ENCODE measurements around the gene CACNA1I. TPM values are rescaled to one million over a fixed set of nuclear protein-coding genes. Genes with fewer than 3 reads are reported as not detected.
"Not testable (repeated sequence)": the region's sequence is repeated elsewhere in the genome, so short reads cannot be mapped to it uniquely, and the experiment has no call there.

CACNA1I gene
- total RNA-seq, 2 donors from 2014 or later, result 0.27 to 1.4 TPM

GRCh38 chr22:39732625-39733024 is 162.1 kb downstream of the CACNA1I start:
- no peak for ATAC-seq
- no peaks in the 10 kb centered on the region for H3K9me3 Mint-ChIP-seq
- H3K27ac Mint-ChIP-seq, result no peak overlapping the region
- no peaks in the 10 kb centered on the region for H3K36me3 Mint-ChIP-seq
- no peak for DNase-seq (ENCODE audit: low spot score in 2 of 2)

DNA sequence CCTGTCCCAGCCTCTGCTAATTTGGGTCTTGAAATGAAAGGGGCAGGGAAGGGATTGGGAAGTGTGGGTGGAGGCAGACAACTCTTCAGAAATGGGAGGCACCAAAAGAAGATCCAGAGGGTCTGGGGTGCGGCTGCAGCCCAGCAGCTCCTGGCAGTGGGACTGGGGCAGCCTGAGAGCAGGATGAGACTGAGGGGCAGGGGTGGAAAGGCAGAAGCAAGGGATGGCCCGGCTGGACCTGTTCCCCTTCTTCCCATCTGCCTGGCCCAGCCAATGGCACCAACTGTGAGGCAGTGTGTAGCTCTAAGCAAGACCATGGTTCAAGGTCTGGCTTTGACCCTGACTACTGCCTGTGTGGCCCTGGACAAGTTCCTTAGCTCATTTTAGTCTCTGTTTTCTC is 162.6 kb downstream of the CACNA1I start:
- no peaks in the 10 kb centered on the region for H3K9me3 Mint-ChIP-seq
- no peaks in the 10 kb centered on the region for H3K36me3 Mint-ChIP-seq
- no peak for DNase-seq (ENCODE audit: low spot score in 2 of 2)
- no peak overlapping the region for H3K27ac Mint-ChIP-seq
- no peak for ATAC-seq

- ATAC-seq; H3K36me3 Mint-ChIP-seq; H3K27ac Mint-ChIP-seq; DNase-seq (ENCODE audit: low spot score in 2 of 2); H3K9me3 Mint-ChIP-seq: not testable (repeated sequence)
Measured at GRCh38 chr22:39734046-39734445, 163.5 kb downstream of the CACNA1I start.

- ATAC-seq (no peak), DNase-seq (ENCODE audit: low spot score in 2 of 2) (no peak)
- H3K36me3 Mint-ChIP-seq, result peaks cover 0 to 5% of the 10 kb centered on the region in 2 donors
- H3K27ac Mint-ChIP-seq, result no peak overlapping the region
- peaks cover 0 to 4% of the 10 kb centered on the region in 2 donors for H3K9me3 Mint-ChIP-seq
Measured at GRCh38 chr22:39734866-39735265, 164.3 kb downstream of the CACNA1I start.

- no peak for ATAC-seq
- H3K36me3 Mint-ChIP-seq, result peaks cover 0 to 5% of the 10 kb centered on the region in 2 donors
- no peak overlapping the region for H3K27ac Mint-ChIP-seq
- H3K9me3 Mint-ChIP-seq, result peaks cover 0 to 4% of the 10 kb centered on the region in 2 donors
- DNase-seq (ENCODE audit: low spot score in 2 of 2), result no peak
Measured at GRCh38 chr22:39735776-39736175, 165.2 kb downstream of the CACNA1I start.

DNA sequence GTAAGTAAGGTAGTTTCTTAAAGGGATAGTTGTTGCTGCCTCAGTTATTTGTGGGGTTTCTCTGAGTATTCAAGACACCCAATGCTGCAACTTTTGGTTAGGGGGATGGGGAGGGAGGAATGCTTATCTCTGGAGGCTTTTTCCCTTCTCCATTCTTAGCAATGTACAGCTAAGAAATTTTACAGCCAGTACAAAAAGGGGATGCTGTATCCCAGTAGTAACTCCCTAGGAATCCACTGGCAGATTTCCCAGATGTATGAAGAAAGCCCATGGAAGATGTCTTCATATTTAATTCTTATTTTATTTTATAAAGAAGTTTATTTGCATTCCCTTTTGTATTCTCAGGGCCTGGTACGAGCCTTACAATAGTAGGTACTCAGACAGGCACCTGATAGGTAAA is 168.2 kb downstream of the CACNA1I start:
- H3K27ac Mint-ChIP-seq, result no peak overlapping the region

More for the DNA sequence above, 168.2 kb downstream of the CACNA1I start:
- H3K9me3 Mint-ChIP-seq, result peaks cover 0 to 4% of the 10 kb centered on the region in 2 donors
- ATAC-seq (no peak), DNase-seq (ENCODE audit: low spot score in 2 of 2) (no peak)
- peaks cover 0 to 5% of the 10 kb centered on the region in 2 donors for H3K36me3 Mint-ChIP-seq

Other genes starting within 250 kb of the CACNA1I start
- gene SYNGR1, start 220.8 kb upstream of the CACNA1I start, total RNA-seq, result 1 to 10 TPM in 1 of 2 donors, under 1 TPM in 1; 0.46 to 1.2 TPM
- 10 to 100 TPM; 14.0 to 22.0 TPM for gene TAB1, start 171.0 kb upstream of the CACNA1I start, total RNA-seq
- gene MGAT3, start 113.7 kb upstream of the CACNA1I start, total RNA-seq, result 1 to 10 TPM; 1.9 to 2.8 TPM
- gene MIEF1, start 68.5 kb upstream of the CACNA1I start, total RNA-seq, result 10 to 100 TPM; 37.5 to 52.2 TPM
- gene ATF4, start 50.2 kb upstream of the CACNA1I start, total RNA-seq, result 100 to 1,000 TPM; 460 to 506 TPM
- gene RPS19BP1, start 38.0 kb upstream of the CACNA1I start, total RNA-seq, result 10 to 100 TPM; 47.6 to 64.2 TPM

Data from activated naive CD4-positive, alpha-beta T cell treated with anti-CD3 and anti-CD28 coated beads, Interleukin-2, amount 50 U/mL, for 72 hours (primary cell).